K562 (cell line): ENCODE data around the gene KCNA1. TPM values are rescaled to one million over a fixed set of nuclear protein-coding genes. Genes with fewer than 3 reads are reported as not detected.

Experiments used
- ATAC-seq: fragments of 200-7000 bp; cut with Tn5 transposase; 3 replicates; pipeline ENCODE4 v1.9.1; 2020; ENCODE audit warnings: moderate library complexity
- BruUV-seq: library from RNA; stranded (reverse); fragments of 400-500 nt; replicated peaks from 2 replicates; lab custom pipeline; 2021; lab: Mats Ljungman, UMichigan
- CTCF ChIA-PET: fragments of 300-600 bp; formaldehyde crosslinking; extraction: SDS; loops from one replicate; lab custom pipeline; 2021; ENCODE audit warnings: low intra/inter-chr PET ratio; lab: Yijun Ruan, JAX
- POLR2A ChIA-PET: fragments of 300-600, 350-650 bp; sonication (Branson Sonifier 250); formaldehyde crosslinking; extraction: SDS; loops from one replicate; lab custom pipeline; 2021; ENCODE audit warnings: antibody characterized with exemption, inconsistent platforms; lab: Yijun Ruan, JAX
- DNase-seq, 4 experiments: peaks; one replicate each; pipeline versions ENCODE4 v3.0.0 to v3.0.0-alpha.2; 2011 to 2018; ENCODE audit warnings: low spot score in 3 of 4, mixed read lengths in 3 of 4; ENCODE audit errors: extremely low read depth in 1 of 4
- FAIRE-seq: peaks from 2 replicates; lab custom pipeline; 2011; peaks lifted over from hg19 to GRCh38; lab: Jason Lieb, UNC
- H2AFZ ChIP-seq: 2 replicates; pipeline ENCODE4 v1.6.0; 2011; ENCODE audit warnings: low read depth, low read length, control low read depth, inconsistent platforms
- H3K27ac ChIP-seq: fragments of 200-600 bp; 3 replicates; pipeline ENCODE4 v1.8.0; 2011; ENCODE audit warnings: low read depth, mild to moderate bottlenecking, control low read depth, inconsistent platforms, low read length, moderate library complexity, mixed read lengths; ENCODE audit errors: extremely low read depth
- H3K27me3 ChIP-seq, 2 experiments: fragments of 300-600 bp in 1 of 2; 2 replicates in 1 of 2; 3 replicates in 1 of 2; pipeline versions ENCODE4 v1.6.0 to v1.8.0; 2011; ENCODE audit warnings: inconsistent platforms in 2 of 2, low read length in 2 of 2, mild to moderate bottlenecking in 1 of 2, mixed read lengths in 1 of 2, moderate library complexity in 1 of 2; ENCODE audit not compliant: control insufficient read depth in 2 of 2, insufficient read depth in 2 of 2
- H3K36me3 ChIP-seq: fragments of 300-600 bp; 3 replicates; pipeline ENCODE4 v1.8.0; 2011; ENCODE audit warnings: mild to moderate bottlenecking, low read length, inconsistent platforms; ENCODE audit not compliant: control insufficient read depth, insufficient read depth
- H3K4me1 ChIP-seq, 2 experiments: fragments of 200-600 bp in 1 of 2; replicated peaks in 1 of 2; 2 replicates in 1 of 2; 3 replicates in 1 of 2; pipeline versions ENCODE4 v1.5.1 to v1.8.0; 2011; ENCODE audit warnings: inconsistent platforms in 2 of 2, low read length in 2 of 2, mild to moderate bottlenecking in 1 of 2, mixed read lengths in 1 of 2, moderate library complexity in 1 of 2; ENCODE audit not compliant: control insufficient read depth in 2 of 2, insufficient read depth in 2 of 2
- H3K4me2 ChIP-seq: 2 replicates; pipeline ENCODE4 v1.6.1; 2011; ENCODE audit warnings: low read length, control low read depth, inconsistent platforms, mixed read lengths; ENCODE audit not compliant: insufficient read depth
- H3K4me3 ChIP-seq: fragments of 200-600 bp; sonication (generic), shearing (Covaris generic); 2 replicates; pipeline ENCODE4 v1.5.1; 2016; ENCODE audit warnings: control low read depth, inconsistent platforms
- H3K79me2 ChIP-seq: fragments of 200-600 bp; 3 replicates; pipeline ENCODE4 v1.8.0; 2011; ENCODE audit warnings: low read length, inconsistent platforms; ENCODE audit not compliant: control insufficient read depth, insufficient read depth
- H3K9ac ChIP-seq, 2 experiments: 2 replicates each; pipeline versions ENCODE4 v1.6.0 to v1.6.1; 2011; ENCODE audit warnings: low read depth in 2 of 2, low read length in 2 of 2, control low read depth in 1 of 2, inconsistent platforms in 1 of 2, mild to moderate bottlenecking in 1 of 2, mixed read lengths in 1 of 2; ENCODE audit not compliant: insufficient read depth in 1 of 2
- H3K9me1 ChIP-seq: one replicate; pipeline ENCODE4 v1.6.0; 2011; ENCODE audit warnings: inconsistent platforms, mild to moderate bottlenecking, low read length, moderate library complexity; ENCODE audit not compliant: control insufficient read depth, insufficient read depth
- H3K9me3 ChIP-seq: replicated peaks from 2 replicates; pipeline ENCODE4 v1.5.1; 2011; ENCODE audit warnings: low read depth, low read length, inconsistent platforms; ENCODE audit not compliant: control insufficient read depth, insufficient read depth
- H4K20me1 ChIP-seq: replicated peaks from 2 replicates; pipeline ENCODE4 v1.6.1; 2011; ENCODE audit warnings: low read length, inconsistent platforms, mixed read lengths; ENCODE audit not compliant: control insufficient read depth, insufficient read depth
- BRD9 ChIP-seq: fragments of 450-650 bp; IDR thresholded peaks from 2 replicates; pipeline ENCODE4 v1.6.1; 2018; ENCODE audit warnings: low read depth; ENCODE audit not compliant: partially characterized antibody
- CSDE1 ChIP-seq, 2 experiments: fragments of 450-650 bp; IDR thresholded peaks; 2 replicates each; pipeline ENCODE4 v1.6.1; 2016; ENCODE audit warnings: mild to moderate bottlenecking in 1 of 2
- DIDO1 ChIP-seq: fragments of 450-650 bp; IDR thresholded peaks from 2 replicates; pipeline ENCODE4 v1.6.1; 2016; ENCODE audit warnings: low read depth, missing biosample characterization, missing genetic modification characterization
- FUS ChIP-seq: fragments of 200-400 bp; formaldehyde crosslinking; optimal IDR thresholded peaks from 2 replicates; pipeline ENCODE3; 2017; ENCODE audit warnings: low read depth, low read length
- HIVEP1 ChIP-seq: fragments of 250-450 bp; sonication (Bioruptor Pico); IDR thresholded peaks from 2 replicates; pipeline ENCODE4 v1.4.0; 2020; ENCODE audit warnings: mild to moderate bottlenecking
- MITF ChIP-seq: IDR thresholded peaks from 2 replicates; pipeline ENCODE4 v1.6.1; 2014; ENCODE audit warnings: antibody characterized with exemption
- NBN ChIP-seq: fragments of 450-650 bp; IDR thresholded peaks from 2 replicates; pipeline ENCODE4 v1.6.1; 2016; ENCODE audit warnings: low read depth, mild to moderate bottlenecking
- NFE2L1 ChIP-seq: fragments of 450-650 bp; IDR thresholded peaks from 2 replicates; pipeline ENCODE4 v1.6.1; 2016; ENCODE audit warnings: missing genetic modification characterization, low read depth, mild to moderate bottlenecking, missing compliant biosample characterization, moderate library complexity, borderline replicate concordance
- RBM17 ChIP-seq: fragments of 200-400 bp; formaldehyde crosslinking; IDR thresholded peaks from 2 replicates; pipeline ENCODE4 v1.6.1; 2017; ENCODE audit warnings: low read depth, mild to moderate bottlenecking, low read length, borderline replicate concordance
- RERE ChIP-seq: sonication (generic); formaldehyde crosslinking; IDR thresholded peaks from 2 replicates; pipeline ENCODE4 v1.8.0; 2023; ENCODE audit warnings: missing genetic modification reagents, mild to moderate bottlenecking, borderline replicate concordance
- ZNF77 ChIP-seq: fragments of 250-450 bp; sonication (Bioruptor Pico); IDR thresholded peaks from 2 replicates; pipeline ENCODE4 v1.5.0; 2020
- WGBS: fragments of 100-300 bp; shearing (Covaris generic); methylation state at CpG from one replicate; pipeline ENCODE4 v1.1.6; 2016; ENCODE audit warnings: low coverage, mixed read lengths; ENCODE audit not compliant: insufficient coverage; ENCODE audit errors: missing lambda C conversion rate; 5-methylcytosine and 5-hydroxymethylcytosine counted together
- in situ Hi-C: fragments of 300-500 bp; cut with MboI; formaldehyde crosslinking; loops from 4 replicates; pipeline ENCODE4 v1.15.0; 2018; ENCODE audit warnings: inconsistent platforms, mixed read lengths
- intact Hi-C: fragments of 100-400 bp; cut with micrococcal nuclease; formaldehyde crosslinking; loops from 2 replicates; pipeline ENCODE4 v1.14.2; 2022
- polyA plus RNA-seq, 8 experiments: library from polyadenylated mRNA; depleted of rRNA in 4 of 8; stranded (reverse) in 5 of 8; unstranded in 3 of 8; fragments of >200 nt; fragmentation: Nextera tagmentation in 2 of 8; fragmentation: Illumina TruSeq in 1 of 8; extraction: Ambion mirVana in 2 of 8; extraction: Trizol in 1 of 8; gene quantifications; 2 replicates each; pipeline versions ENCODE4 v1.2.1 to v1.2.3, GENCODE V29; 2011 to 2014; ENCODE audit warnings: inconsistent platforms in 1 of 8, missing spikeins in 1 of 8
- total RNA-seq, 7 experiments: library from RNA; depleted of rRNA in 6 of 7; stranded (reverse); fragments of >200 nt in 6 of 7; fragmentation: Illumina TruSeq in 2 of 7; extraction: Trizol in 2 of 7; gene quantifications; 2 replicates each; pipeline versions ENCODE4 v1.2.1 to v1.2.3, GENCODE V29; 2011 to 2021; ENCODE audit warnings: low replicate concordance in 1 of 7

The KCNA1 gene
- total and polyA plus RNA-seq, 9 of the 15 experiments (the other 6 are each of a cell fraction or from before 2014, with no cell fraction given): not detected

- ATAC-seq (no peak), FAIRE-seq (no peak), DNase-seq (no peak)
- H4K20me1 ChIP-seq: no peaks in the 10 kb centered on the region
- POLR2A ChIA-PET: no interaction called here
- in situ Hi-C loops: no loop called here
- no peaks in the 10 kb centered on the region; a peak in 1 of 5 replicates for H3K4me1 ChIP-seq
- WGBS: 5% methylated on average over 7 of the region's 49 CpGs
- no peak overlapping the region for H3K27ac ChIP-seq
- H3K79me2 ChIP-seq: no peaks in the 10 kb centered on the region
- TF ChIP-seq ZNF77 (CRISPR knock-in tag) (no peak), RBM17 (no peak), FUS (no peak), BRD9 (no peak), DIDO1 (tag) (no peak), NBN (no peak), CSDE1 (IDR thresholded peaks at IDR 0.05) (no peak), HIVEP1 (CRISPR knock-in tag) (no peak), NFE2L1 (tag) (no peak), RERE (CRISPR knock-in tag) (no peak), MITF (no peak)
- peaks cover 2 to 34% of the 10 kb centered on the region in 2 experiments; a peak in 3 of 5 replicates for H3K27me3 ChIP-seq
- BruUV-seq: no TSS peak
- H3K9me3 ChIP-seq: no peaks in the 10 kb centered on the region
- intact Hi-C loops: no loop called here
- no peak overlapping the region for H2AFZ ChIP-seq
- no peaks in the 10 kb centered on the region for H3K36me3 ChIP-seq
- no peak overlapping the region for H3K9ac ChIP-seq
- CTCF ChIA-PET: no interaction called here
- no peak overlapping the region for H3K4me3 ChIP-seq
- no peak overlapping the region for H3K4me2 ChIP-seq
- H3K9me1 ChIP-seq: no peaks in the 10 kb centered on the region
Observed at GRCh38 chr12:4910502-4911315, 1.0 kb downstream of the KCNA1 start.
